Measurements from ENCODE around the gene RAB44.

RAB44 gene

DNA sequence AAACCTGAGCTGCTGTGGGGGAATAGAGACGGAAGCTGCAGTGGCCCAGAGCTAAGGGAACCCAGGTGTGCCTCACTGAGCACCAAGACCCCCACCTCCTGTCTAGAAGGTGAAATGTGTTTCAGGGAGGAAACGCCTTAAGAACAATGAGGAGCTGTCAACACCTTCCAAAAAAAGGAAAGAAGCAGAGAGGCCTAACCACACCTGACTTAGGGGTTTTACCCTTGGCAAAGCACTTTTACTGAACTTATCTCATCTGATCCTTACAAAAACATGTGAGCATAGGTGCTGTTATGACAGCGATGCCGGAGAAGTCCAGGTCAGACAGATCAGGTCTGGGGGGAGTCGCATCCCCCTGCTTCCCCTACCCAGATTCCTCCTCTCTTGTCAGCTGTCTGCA is 35.2 kb upstream of the RAB44 start:
- DNase-seq (ENCODE audit: low read depth in 2 of 2): no peak
- TF ChIP-seq, protein P1, sequence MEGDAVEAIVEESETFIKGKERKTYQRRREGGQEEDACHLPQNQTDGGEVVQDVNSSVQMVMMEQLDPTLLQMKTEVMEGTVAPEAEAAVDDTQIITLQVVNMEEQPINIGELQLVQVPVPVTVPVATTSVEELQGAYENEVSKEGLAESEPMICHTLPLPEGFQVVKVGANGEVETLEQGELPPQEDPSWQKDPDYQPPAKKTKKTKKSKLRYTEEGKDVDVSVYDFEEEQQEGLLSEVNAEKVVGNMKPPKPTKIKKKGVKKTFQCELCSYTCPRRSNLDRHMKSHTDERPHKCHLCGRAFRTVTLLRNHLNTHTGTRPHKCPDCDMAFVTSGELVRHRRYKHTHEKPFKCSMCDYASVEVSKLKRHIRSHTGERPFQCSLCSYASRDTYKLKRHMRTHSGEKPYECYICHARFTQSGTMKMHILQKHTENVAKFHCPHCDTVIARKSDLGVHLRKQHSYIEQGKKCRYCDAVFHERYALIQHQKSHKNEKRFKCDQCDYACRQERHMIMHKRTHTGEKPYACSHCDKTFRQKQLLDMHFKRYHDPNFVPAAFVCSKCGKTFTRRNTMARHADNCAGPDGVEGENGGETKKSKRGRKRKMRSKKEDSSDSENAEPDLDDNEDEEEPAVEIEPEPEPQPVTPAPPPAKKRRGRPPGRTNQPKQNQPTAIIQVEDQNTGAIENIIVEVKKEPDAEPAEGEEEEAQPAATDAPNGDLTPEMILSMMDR (IDR thresholded peaks at IDR 0.05; ENCODE audit: low read depth, low read length): no peak
- no peak overlapping the region for H3K4me3 ChIP-seq (replicated peaks in 1 of 2; ENCODE audit: low read depth in 2 of 2, low read length in 2 of 2)

DNA sequence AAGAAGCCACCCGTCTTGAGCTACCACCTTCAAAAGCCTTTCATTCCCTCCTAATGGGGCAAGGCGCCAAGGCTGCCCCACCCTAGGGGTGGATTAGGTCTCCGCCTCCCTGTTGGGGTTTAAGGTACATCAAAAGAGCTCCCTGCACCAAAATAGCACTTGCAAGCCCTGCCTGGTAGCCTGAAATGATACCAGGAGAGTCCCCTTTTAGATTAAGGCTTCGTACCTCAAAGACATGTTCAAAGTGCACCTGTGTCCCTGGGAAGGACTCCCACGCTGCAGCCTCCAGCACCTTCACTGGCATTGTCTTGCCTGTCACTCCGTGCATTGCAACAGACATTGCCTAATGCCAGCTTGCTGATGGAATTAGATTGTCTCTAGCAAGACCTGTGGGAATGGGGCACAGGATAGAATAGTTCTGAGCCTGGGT is 34.8 kb upstream of the RAB44 start:
- TF ChIP-seq, protein P1 (IDR thresholded peaks at IDR 0.05; ENCODE audit: low read depth, low read length): no peak

DNA sequence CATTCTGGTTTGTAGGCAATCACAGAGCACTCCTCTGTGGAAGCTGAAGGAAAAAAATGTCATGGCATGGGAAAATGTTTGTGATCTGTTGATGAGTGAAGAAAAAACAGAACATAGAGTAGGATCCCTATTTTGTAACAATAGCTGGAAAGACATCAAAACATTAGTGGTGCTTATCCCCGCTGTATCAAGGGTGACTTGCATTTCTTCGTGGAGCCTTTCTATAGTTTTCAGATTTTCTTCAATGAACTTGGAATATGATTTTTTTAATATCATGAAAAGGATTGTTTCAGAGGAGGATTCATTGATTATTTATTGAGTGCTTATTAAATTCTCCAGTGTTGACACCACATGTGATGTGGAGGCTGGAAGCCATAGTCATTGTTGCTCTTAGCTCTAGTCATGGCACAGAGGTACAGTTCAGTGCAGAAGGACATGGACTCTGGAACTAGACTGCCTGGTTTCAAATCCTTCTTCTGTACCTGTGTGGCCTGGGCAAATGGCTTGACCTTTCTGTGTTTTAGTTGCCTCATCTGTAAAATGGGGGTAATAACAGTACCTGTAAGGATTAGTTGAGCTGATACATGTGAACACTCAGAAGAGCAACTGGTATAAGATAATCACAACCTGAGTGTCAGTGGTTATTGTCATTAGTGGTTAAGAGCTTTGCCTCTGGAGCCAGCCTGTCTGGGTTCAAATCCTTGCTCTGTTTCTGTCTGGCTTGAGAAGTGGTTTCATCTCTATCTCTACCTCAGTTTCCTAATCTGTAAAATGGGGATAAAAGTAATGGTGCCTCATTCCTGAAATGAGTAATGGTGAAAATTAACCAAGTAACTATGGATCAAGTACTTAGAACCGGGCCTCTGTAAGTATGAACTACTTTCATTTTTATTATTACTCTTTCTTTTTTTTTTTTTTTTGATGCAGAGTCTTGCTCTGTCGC is 33.9 kb upstream of the RAB44 start:
- H3K4me3 ChIP-seq (replicated peaks in 1 of 2; ENCODE audit: low read depth in 2 of 2, low read length in 2 of 2): no peak overlapping the region
- no peak for DNase-seq (ENCODE audit: low read depth in 2 of 2)
- TF ChIP-seq, protein P1 (IDR thresholded peaks at IDR 0.05; ENCODE audit: low read depth, low read length): no peak

More for the DNA sequence above, 34.8 kb upstream of the RAB44 start:
- H3K4me3 ChIP-seq (replicated peaks in 1 of 2; ENCODE audit: low read depth in 2 of 2, low read length in 2 of 2): no peak overlapping the region
- no peak for DNase-seq (ENCODE audit: low read depth in 2 of 2)

DNA sequence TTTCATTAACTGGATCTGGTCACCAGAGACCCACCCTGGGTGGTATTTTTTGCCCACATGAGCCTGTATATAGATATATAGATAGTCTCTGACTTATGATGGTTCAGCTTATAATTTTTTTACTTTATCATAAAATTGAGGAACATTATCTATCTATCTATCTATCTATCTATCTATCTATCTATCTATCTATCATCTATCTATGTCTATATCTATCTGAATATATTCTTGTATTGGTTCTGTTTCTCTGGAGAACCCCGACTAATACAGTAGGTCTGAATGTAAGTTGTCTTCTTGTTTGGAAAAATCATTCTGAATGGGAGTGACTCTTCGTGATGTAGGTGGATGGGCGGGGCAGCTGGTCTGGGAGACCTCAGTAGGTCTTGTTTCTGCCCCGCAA is 32.4 kb upstream of the RAB44 start:
- no peak for DNase-seq (ENCODE audit: low read depth in 2 of 2)
- TF ChIP-seq, protein P1 (IDR thresholded peaks at IDR 0.05; ENCODE audit: low read depth, low read length): no peak
- H3K4me3 ChIP-seq (replicated peaks in 1 of 2; ENCODE audit: low read depth in 2 of 2, low read length in 2 of 2): no peak overlapping the region

DNA sequence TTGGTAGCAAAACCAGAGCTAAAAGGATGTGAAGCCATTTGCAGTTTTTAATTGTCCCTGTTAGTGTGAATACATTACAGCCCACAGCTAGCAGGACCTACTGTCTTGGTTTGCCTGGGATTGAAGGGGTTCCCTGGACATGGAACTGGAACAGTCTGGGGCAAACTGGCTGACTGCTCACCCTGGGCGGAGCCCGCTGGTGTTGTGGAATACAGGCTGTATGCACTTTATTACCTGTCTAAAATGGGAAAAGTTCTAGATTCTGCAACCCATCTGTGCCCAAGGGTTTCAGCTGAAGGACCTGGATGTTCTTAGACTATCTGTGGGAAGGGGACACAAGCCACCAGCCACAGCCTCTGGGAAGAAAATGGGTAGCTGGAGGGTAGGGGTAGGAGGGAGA is 31.3 kb upstream of the RAB44 start:
- no peak overlapping the region for H3K4me3 ChIP-seq (replicated peaks in 1 of 2; ENCODE audit: low read depth in 2 of 2, low read length in 2 of 2)
- TF ChIP-seq, protein P1 (IDR thresholded peaks at IDR 0.05; ENCODE audit: low read depth, low read length): no peak
- no peak for DNase-seq (ENCODE audit: low read depth in 2 of 2)

DNA sequence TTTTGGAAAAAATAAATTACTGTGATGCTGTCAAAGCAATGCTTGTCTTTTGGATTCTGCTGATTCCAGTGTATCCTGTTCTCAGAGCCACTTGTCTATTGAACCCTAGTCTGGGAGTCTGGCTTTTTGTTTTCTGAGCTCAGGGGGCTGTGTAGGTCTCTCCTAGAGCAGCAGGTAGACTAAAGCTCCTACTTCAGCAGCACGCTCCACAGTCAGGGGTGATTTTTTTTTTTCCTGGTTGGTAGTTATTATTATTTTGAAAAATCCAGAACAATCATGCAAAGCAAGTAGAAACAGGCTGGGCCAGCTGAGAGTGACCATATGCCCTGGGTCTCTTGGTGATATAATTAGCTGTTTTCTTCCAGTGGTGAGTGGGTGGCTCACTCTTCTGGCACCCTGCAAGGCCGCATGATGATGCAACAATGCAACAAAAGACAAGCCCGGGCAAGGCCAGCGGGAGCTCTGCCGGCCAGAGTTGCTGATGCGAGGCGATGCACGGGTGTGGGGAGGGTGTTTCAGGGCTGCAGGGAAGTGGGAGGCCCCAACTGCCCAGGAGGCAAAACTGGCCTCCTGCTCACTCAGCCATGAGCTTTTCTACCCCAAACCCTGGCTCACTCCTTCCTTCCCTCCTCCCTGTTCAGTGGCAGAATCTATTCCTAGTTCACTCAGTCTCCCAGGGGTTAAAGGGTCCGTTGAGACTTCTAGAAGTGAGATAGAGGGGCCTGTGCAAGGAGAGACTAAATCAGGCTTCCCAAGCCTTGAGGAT is 30.6 kb upstream of the RAB44 start:
- TF ChIP-seq, protein P1 (IDR thresholded peaks at IDR 0.05; ENCODE audit: low read depth, low read length): no peak
- peak; percentile 95 to 97 for DNase-seq (ENCODE audit: low read depth in 2 of 2)
- no peak overlapping the region for H3K4me3 ChIP-seq (replicated peaks in 1 of 2; ENCODE audit: low read depth in 2 of 2, low read length in 2 of 2)

Data from cardiac fibroblast (primary cell).